ENCODE data around the gene QKI. TPM values are rescaled to one million over a fixed set of nuclear protein-coding genes. Genes with fewer than 3 reads are reported as not detected.

The QKI gene
- total RNA-seq, 1 experiment from 2014 or later: 50.8 TPM

DNA sequence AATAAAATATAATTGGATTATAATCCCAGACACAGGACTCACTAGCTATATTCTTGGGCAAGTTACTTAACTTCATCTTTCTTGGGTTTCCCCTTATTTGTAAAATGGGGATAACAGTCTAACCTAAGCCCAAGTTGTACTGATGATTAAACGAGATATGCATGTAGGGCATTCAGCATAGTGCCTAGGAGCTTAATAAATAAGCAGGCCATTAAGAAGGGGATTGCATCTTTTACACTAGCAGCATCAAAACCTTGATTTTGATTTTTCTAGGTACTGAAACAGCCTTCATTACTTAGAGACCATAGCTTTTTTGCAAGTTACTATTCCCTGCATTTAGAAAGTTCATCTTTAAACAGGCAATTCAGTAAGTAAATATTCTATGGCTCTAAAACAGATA, 2.2 kb upstream of the QKI start:
- no peaks in the 10 kb centered on the region for H3F3A ChIP-seq (ENCODE audit: insufficient read depth, low read depth)
- BruUV-seq (replicated peaks): no TSS peak
- no peak for DNase-seq
- intact Hi-C loops (cut with micrococcal nuclease; ENCODE audit: unreplicated experiment): no loop called here
- H2AFZ ChIP-seq: no peak overlapping the region
- H4K20me1 ChIP-seq (ENCODE audit: insufficient read depth): peaks cover 5% of the 10 kb centered on the region; the same call in 1 of the 2 replicates
- H3K9me2 ChIP-seq (ENCODE audit: insufficient read depth): no peaks in the 10 kb centered on the region
- ChIA-PET POLR2A (ENCODE audit: unreplicated experiment) (no interaction called here), CTCF (no interaction called here)
- H3K9me3 ChIP-seq (ENCODE audit: insufficient read depth, low read depth): no peaks in the 10 kb centered on the region
- no peaks in the 10 kb centered on the region for H3K36me3 ChIP-seq (ENCODE audit: low read depth)
- H3K27ac ChIP-seq: no peak overlapping the region
- H3K4me3 ChIP-seq: peak overlapping the region; percentile 77
- TF ChIP-seq, protein P1, sequence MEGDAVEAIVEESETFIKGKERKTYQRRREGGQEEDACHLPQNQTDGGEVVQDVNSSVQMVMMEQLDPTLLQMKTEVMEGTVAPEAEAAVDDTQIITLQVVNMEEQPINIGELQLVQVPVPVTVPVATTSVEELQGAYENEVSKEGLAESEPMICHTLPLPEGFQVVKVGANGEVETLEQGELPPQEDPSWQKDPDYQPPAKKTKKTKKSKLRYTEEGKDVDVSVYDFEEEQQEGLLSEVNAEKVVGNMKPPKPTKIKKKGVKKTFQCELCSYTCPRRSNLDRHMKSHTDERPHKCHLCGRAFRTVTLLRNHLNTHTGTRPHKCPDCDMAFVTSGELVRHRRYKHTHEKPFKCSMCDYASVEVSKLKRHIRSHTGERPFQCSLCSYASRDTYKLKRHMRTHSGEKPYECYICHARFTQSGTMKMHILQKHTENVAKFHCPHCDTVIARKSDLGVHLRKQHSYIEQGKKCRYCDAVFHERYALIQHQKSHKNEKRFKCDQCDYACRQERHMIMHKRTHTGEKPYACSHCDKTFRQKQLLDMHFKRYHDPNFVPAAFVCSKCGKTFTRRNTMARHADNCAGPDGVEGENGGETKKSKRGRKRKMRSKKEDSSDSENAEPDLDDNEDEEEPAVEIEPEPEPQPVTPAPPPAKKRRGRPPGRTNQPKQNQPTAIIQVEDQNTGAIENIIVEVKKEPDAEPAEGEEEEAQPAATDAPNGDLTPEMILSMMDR (conservative IDR thresholded peaks at IDR 0.05): no peak
- no peak for TF ChIP-seq EZH2 (IDR thresholded peaks at IDR 0.05; ENCODE audit: low read depth)
- peaks cover 41% of the 10 kb centered on the region for H3K79me2 ChIP-seq (ENCODE audit: low read depth)
- peaks cover 14% of the 10 kb centered on the region; the same call in 1 of the 2 replicates for H3K4me1 ChIP-seq (replicated peaks; ENCODE audit: insufficient read depth)
- H3K4me2 ChIP-seq: peak overlapping the region; percentile 85
- H3K27me3 ChIP-seq (ENCODE audit: insufficient read depth, low read depth): no peaks in the 10 kb centered on the region

DNA sequence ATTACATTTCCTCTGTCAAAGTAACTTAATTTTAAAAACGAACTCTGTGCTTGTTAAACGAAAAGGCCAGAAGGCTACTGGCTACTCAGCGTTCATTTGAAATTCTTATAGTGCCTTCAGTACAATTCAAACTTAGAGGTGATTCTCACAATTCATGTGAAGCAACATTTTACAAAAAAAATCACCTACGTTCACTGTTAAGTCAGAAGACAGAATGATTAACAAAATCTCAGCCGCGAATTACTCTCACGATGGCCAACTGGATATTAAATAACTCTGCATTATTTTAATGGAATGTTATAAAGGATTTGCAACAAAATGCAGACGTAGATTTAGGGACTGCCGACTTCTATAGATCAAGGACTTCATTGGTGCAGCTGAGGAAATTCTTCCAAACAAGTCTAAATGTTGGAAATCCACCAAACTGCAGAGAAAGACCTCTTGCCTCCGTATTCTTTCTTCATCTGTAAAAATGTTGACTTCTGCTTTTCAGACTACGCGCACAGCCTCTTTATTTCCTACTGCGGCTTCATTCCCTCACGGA, 1.6 kb upstream of the QKI start:
- Histone ChIP-seq H3K4me1 (replicated peaks; ENCODE audit: insufficient read depth) (peaks cover 20% of the 10 kb centered on the region), H3K4me2 (peak overlapping the region; percentile 85), H3K79me2 (ENCODE audit: low read depth) (peaks cover 46% of the 10 kb centered on the region), H3K27me3 (ENCODE audit: insufficient read depth, low read depth) (no peaks in the 10 kb centered on the region), H3K9me2 (ENCODE audit: insufficient read depth) (no peaks in the 10 kb centered on the region), H3K36me3 (ENCODE audit: low read depth) (no peaks in the 10 kb centered on the region), H3F3A (ENCODE audit: insufficient read depth, low read depth) (no peaks in the 10 kb centered on the region), H3K27ac (peak overlapping the region; percentile 79), H4K20me1 (ENCODE audit: insufficient read depth) (peaks cover 10% of the 10 kb centered on the region; the same call in 1 of the 2 replicates), H2AFZ (peak overlapping the region; percentile 84), H3K4me3 (peak overlapping the region; percentile 77), H3K9me3 (ENCODE audit: insufficient read depth, low read depth) (no peaks in the 10 kb centered on the region)
- TSS peak; percentile 46 for BruUV-seq (replicated peaks)
- TF ChIP-seq, protein P1 (conservative IDR thresholded peaks at IDR 0.05): no peak
- no peak for TF ChIP-seq EZH2 (IDR thresholded peaks at IDR 0.05; ENCODE audit: low read depth)
- no peak for DNase-seq
- intact Hi-C loops (cut with micrococcal nuclease; ENCODE audit: unreplicated experiment): loop anchor here (1.0 kb wide), 1 partner anchor 21 kb away; no protein-coding TSS in a partner anchor
- ChIA-PET CTCF (no interaction called here), POLR2A (ENCODE audit: unreplicated experiment) (no interaction called here)

DNA sequence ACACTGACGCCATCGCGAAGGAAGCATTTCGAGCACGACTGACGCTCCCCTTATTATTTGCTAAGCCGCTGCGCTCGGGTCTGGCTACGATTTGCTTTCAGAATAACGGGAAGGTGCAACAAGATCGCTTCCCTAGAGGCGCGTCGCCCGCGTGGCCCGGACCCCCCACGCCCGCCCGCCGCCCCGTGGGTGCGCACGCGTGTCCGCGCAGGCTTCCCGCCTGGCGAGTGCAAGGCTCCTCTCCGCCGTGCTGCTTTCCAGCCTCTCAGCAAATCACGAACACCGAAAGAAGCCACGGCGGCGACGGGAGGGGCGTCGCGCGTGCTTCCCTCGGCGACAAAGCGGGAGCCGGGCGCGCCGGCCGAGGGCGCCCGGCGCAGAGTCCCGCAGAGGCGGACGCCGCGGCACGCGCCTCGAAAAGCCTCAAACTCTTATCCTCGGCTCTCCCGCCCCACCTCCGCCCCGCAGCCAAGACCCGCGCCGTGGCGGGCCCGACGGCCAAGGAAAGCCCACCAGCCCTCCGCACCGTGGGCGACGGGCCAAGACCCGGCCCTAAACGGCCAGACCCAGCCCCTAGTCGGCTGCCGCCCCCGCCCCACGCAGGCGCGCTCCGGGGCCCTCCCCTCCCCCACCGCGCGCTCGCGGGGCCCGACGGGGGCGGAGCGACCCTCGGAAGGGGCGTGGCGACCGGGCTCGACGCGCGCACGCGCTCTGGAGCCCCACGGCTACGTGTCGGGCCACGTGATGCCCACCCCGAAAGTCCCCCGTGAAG, 987 bp upstream of the QKI start:
- ChIA-PET POLR2A (ENCODE audit: unreplicated experiment) (no interaction called here), CTCF (no interaction called here)
- no peak for TF ChIP-seq EZH2 (IDR thresholded peaks at IDR 0.05; ENCODE audit: low read depth)
- TF ChIP-seq, protein P1 (conservative IDR thresholded peaks at IDR 0.05): no peak
- H3K36me3 ChIP-seq (ENCODE audit: low read depth): 0 out of 2 replicates have a peak, but pooled peaks cover 2% of the 10 kb centered on the region
- H3K79me2 ChIP-seq (ENCODE audit: low read depth): peaks cover 53% of the 10 kb centered on the region
- H4K20me1 ChIP-seq (ENCODE audit: insufficient read depth): peaks cover 14% of the 10 kb centered on the region
- no peaks in the 10 kb centered on the region for H3K9me3 ChIP-seq (ENCODE audit: insufficient read depth, low read depth)
- no peaks in the 10 kb centered on the region for H3F3A ChIP-seq (ENCODE audit: insufficient read depth, low read depth)
- H3K4me3 ChIP-seq: peak overlapping the region; percentile 77
- no TSS peak for BruUV-seq (replicated peaks)
- no peaks in the 10 kb centered on the region for H3K9me2 ChIP-seq (ENCODE audit: insufficient read depth)
- H2AFZ ChIP-seq: peak overlapping the region; percentile 84
- peak overlapping the region; percentile 85 for H3K4me2 ChIP-seq
- peaks cover 26% of the 10 kb centered on the region for H3K4me1 ChIP-seq (replicated peaks; ENCODE audit: insufficient read depth)
- intact Hi-C loops (cut with micrococcal nuclease; ENCODE audit: unreplicated experiment): loop anchor here (1.0 kb wide), 1 partner anchor 21 kb away; no protein-coding TSS in a partner anchor
- H3K27me3 ChIP-seq (ENCODE audit: insufficient read depth, low read depth): no peaks in the 10 kb centered on the region
- peak; percentile 62 to 76 for DNase-seq
- peak overlapping the region; percentile 79 for H3K27ac ChIP-seq

Data from PC-9 (cell line).